ENCODE measurements around the gene CMTM4. TPM values are rescaled to one million over a fixed set of nuclear protein-coding genes. Genes with fewer than 3 reads are reported as not detected.

Gene CMTM4
- total and polyA plus RNA-seq, 2 experiments from 2014 or later: 14.1 to 77.0 TPM

GRCh38 chr16:66692341-66692740, 4.2 kb downstream of the CMTM4 start:
- no peaks in the 10 kb centered on the region for H3K9me3 Mint-ChIP-seq
- H3K27me3 Mint-ChIP-seq (ENCODE audit: insufficient read depth, low read depth, poor library complexity): peaks cover 13% of the 10 kb centered on the region
- peaks cover 42% of the 10 kb centered on the region for H3K4me1 Mint-ChIP-seq
- Histone ChIP-seq H3K4me2 (no peak overlapping the region), H2AFZ (no peak overlapping the region), H3K4me3 (no peak overlapping the region), H3K36me3 (ENCODE audit: insufficient read depth) (no peaks in the 10 kb centered on the region), H3K79me2 (replicated peaks; ENCODE audit: insufficient read depth) (peaks cover 79% of the 10 kb centered on the region), H3K27ac (ENCODE audit: low read depth) (peak overlapping the region; percentile 58; the same call in 1 of the 2 replicates), H3K27me3 (ENCODE audit: insufficient read depth) (peaks cover 5% of the 10 kb centered on the region; the same call in 1 of the 2 replicates), H3K9me2 (ENCODE audit: insufficient read depth) (no peaks in the 10 kb centered on the region), H4K20me1 (replicated peaks; ENCODE audit: insufficient read depth) (peaks cover 23% of the 10 kb centered on the region; the same call in 1 of the 2 replicates), H3K4me1 (ENCODE audit: insufficient read depth) (peaks cover 29% of the 10 kb centered on the region), H3F3A (replicated peaks; ENCODE audit: low read depth) (peaks cover 13% of the 10 kb centered on the region; the same call in 1 of the 2 replicates)
- no peak overlapping the region for H3K4me3 Mint-ChIP-seq
- H3K27ac Mint-ChIP-seq: no peak overlapping the region
- TF ChIP-seq CTCF (conservative IDR thresholded peaks at IDR 0.05; ENCODE audit: low read depth in 2 of 2) (no peak), REST (IDR thresholded peaks at IDR 0.05; ENCODE audit: unreplicated experiment) (no peak), ZNF114 (CRISPR knock-in tag; IDR thresholded peaks at IDR 0.05) (no peak), CREB1 (CRISPR knock-in tag; IDR thresholded peaks at IDR 0.05; ENCODE audit: low read depth) (no peak), POLR2AphosphoS5 (IDR thresholded peaks at IDR 0.05; ENCODE audit: low read depth) (no peak), ZNF331 (CRISPR knock-in tag; IDR thresholded peaks at IDR 0.05; ENCODE audit: low read depth) (no peak), JUNB (IDR thresholded peaks at IDR 0.05; ENCODE audit: unreplicated experiment) (no peak)
- DNase-seq (ENCODE audit: low spot score): no peak
- no peak for ATAC-seq
- H3K36me3 Mint-ChIP-seq (ENCODE audit: low read depth): peaks cover 6% of the 10 kb centered on the region; the same call in 1 of the 3 replicates

GRCh38 chr16:66691234-66691633, 5.3 kb downstream of the CMTM4 start:
- Histone ChIP-seq H3F3A (replicated peaks; ENCODE audit: low read depth) (peaks cover 13% of the 10 kb centered on the region; the same call in 1 of the 2 replicates), H3K79me2 (replicated peaks; ENCODE audit: insufficient read depth) (peaks cover 85% of the 10 kb centered on the region)
- H3K27ac Mint-ChIP-seq: no peak overlapping the region
- TF ChIP-seq EZH2 (IDR thresholded peaks at IDR 0.05; ENCODE audit: low read depth, unreplicated experiment) (no peak), ZNF331 (CRISPR knock-in tag; IDR thresholded peaks at IDR 0.05; ENCODE audit: low read depth) (no peak), NANOG (IDR thresholded peaks at IDR 0.05; ENCODE audit: borderline replicate concordance) (no peak), REST (IDR thresholded peaks at IDR 0.05; ENCODE audit: unreplicated experiment) (no peak), STAT1 (IDR thresholded peaks at IDR 0.05; ENCODE audit: unreplicated experiment) (no peak), ZNF114 (CRISPR knock-in tag; IDR thresholded peaks at IDR 0.05) (no peak), JUNB (IDR thresholded peaks at IDR 0.05; ENCODE audit: unreplicated experiment) (no peak)

More at GRCh38 chr16:66691234-66691633, 5.3 kb downstream of the CMTM4 start:
- Histone ChIP-seq H3K9me2 (ENCODE audit: insufficient read depth) (no peaks in the 10 kb centered on the region), H2AFZ (no peak overlapping the region), H3K4me2 (no peak overlapping the region), H3K4me3 (no peak overlapping the region), H3K4me1 (ENCODE audit: insufficient read depth) (peaks cover 29% of the 10 kb centered on the region), H3K36me3 (ENCODE audit: insufficient read depth) (no peaks in the 10 kb centered on the region), H3K27ac (ENCODE audit: low read depth) (no peak overlapping the region), H3K27me3 (ENCODE audit: insufficient read depth) (peaks cover 4% of the 10 kb centered on the region; the same call in 1 of the 2 replicates), H4K20me1 (replicated peaks; ENCODE audit: insufficient read depth) (peaks cover 23% of the 10 kb centered on the region; the same call in 1 of the 2 replicates)
- Mint-ChIP-seq H3K9me3 (no peaks in the 10 kb centered on the region), H3K36me3 (ENCODE audit: low read depth) (peaks cover 6% of the 10 kb centered on the region; the same call in 1 of the 3 replicates), H3K27me3 (ENCODE audit: insufficient read depth, low read depth, poor library complexity) (peaks cover 13% of the 10 kb centered on the region), H3K4me1 (peaks cover 40% of the 10 kb centered on the region), H3K4me3 (no peak overlapping the region)
- DNase-seq (ENCODE audit: low spot score) (no peak), ATAC-seq (no peak)

Data from GM23338 (cell line).